HuH-7 (cell line): Measurements from ENCODE around the gene NFATC3.
"Not testable (repeated sequence)": the region's sequence is repeated elsewhere in the genome, so short reads cannot be mapped to it uniquely, and the experiment has no call there.

Experiments used
- DNase-seq: peaks from one replicate; pipeline ENCODE4 v3.0.0; 2011; ENCODE audit warnings: low spot score

NFATC3 gene

GRCh38 chr16:68118954-68119353, 33.8 kb downstream of the NFATC3 start:
- DNase-seq, result not testable (repeated sequence)

GRCh38 chr16:68120496-68120895, 35.3 kb downstream of the NFATC3 start:
- not testable (repeated sequence) for DNase-seq

GRCh38 chr16:68126395-68126794, 41.2 kb downstream of the NFATC3 start:
- DNase-seq, result no peak

GRCh38 chr16:68128577-68129305, 43.6 kb downstream of the NFATC3 start:
- no peak for DNase-seq

GRCh38 chr16:68130520-68130919, 45.4 kb downstream of the NFATC3 start:
- no peak for DNase-seq

- no peak for DNase-seq
Observed at GRCh38 chr16:68131813-68132706, 46.9 kb downstream of the NFATC3 start.

GRCh38 chr16:68133000-68133399, 47.8 kb downstream of the NFATC3 start:
- DNase-seq, result not testable (repeated sequence)

- DNase-seq, result no peak
Observed at GRCh38 chr16:68134644-68135043, 49.5 kb downstream of the NFATC3 start.

- no peak for DNase-seq
Observed at GRCh38 chr16:68136515-68136914, 51.3 kb downstream of the NFATC3 start.

GRCh38 chr16:68144008-68144407, 58.8 kb downstream of the NFATC3 start:
- DNase-seq, result no peak

- DNase-seq, result no peak
Observed at GRCh38 chr16:68146585-68146984, 61.4 kb downstream of the NFATC3 start.

- no peak for DNase-seq
Observed at GRCh38 chr16:68147444-68147843, 62.3 kb downstream of the NFATC3 start.

GRCh38 chr16:68149596-68149995, 64.4 kb downstream of the NFATC3 start:
- no peak for DNase-seq

GRCh38 chr16:68155425-68155824, 70.3 kb downstream of the NFATC3 start:
- DNase-seq, result no peak

GRCh38 chr16:68162413-68162812, 77.2 kb downstream of the NFATC3 start:
- DNase-seq, result no peak

GRCh38 chr16:68163275-68163674, 78.1 kb downstream of the NFATC3 start:
- not testable (repeated sequence) for DNase-seq

- no peak for DNase-seq
Observed at GRCh38 chr16:68166264-68166663, 81.1 kb downstream of the NFATC3 start.

- DNase-seq, result no peak
Observed at GRCh38 chr16:68179196-68179795, 94.1 kb downstream of the NFATC3 start.

- no peak for DNase-seq
Observed at GRCh38 chr16:68179855-68180254, 94.7 kb downstream of the NFATC3 start.

- DNase-seq, result no peak
Observed at GRCh38 chr16:68183046-68183445, 97.9 kb downstream of the NFATC3 start.

- no peak for DNase-seq
Observed at GRCh38 chr16:68186877-68187276, 101.7 kb downstream of the NFATC3 start.

- DNase-seq, result no peak
Observed at GRCh38 chr16:68187505-68187904, 102.3 kb downstream of the NFATC3 start.

- no peak for DNase-seq
Observed at GRCh38 chr16:68188170-68188569, 103.0 kb downstream of the NFATC3 start.
